GM12878 (cell line): Measurements from ENCODE around the gene MYCBPAP. TPM values are rescaled to one million over a fixed set of nuclear protein-coding genes. Genes with fewer than 3 reads are reported as not detected.

Experiments
- ATAC-seq: fragments of 200-7000 bp; cut with Tn5 transposase; 3 replicates; pipeline ENCODE4 v1.9.1; 2020; ENCODE audit warnings: mild to moderate bottlenecking, moderate library complexity
- BruUV-seq: library from RNA; stranded (reverse); fragments of 400-500 nt; replicated peaks from 2 replicates; lab custom pipeline; 2021; lab: Mats Ljungman, UMichigan
- CTCF ChIA-PET: fragments of 300-600 bp; sonication (Branson Sonifier 250); formaldehyde crosslinking; extraction: SDS; loops from one replicate; lab custom pipeline; 2021; ENCODE audit warnings: inconsistent platforms; lab: Yijun Ruan, JAX
- POLR2A ChIA-PET: fragments of 350-600 bp; formaldehyde crosslinking; extraction: SDS; loops from one replicate; lab custom pipeline; 2021; ENCODE audit warnings: inconsistent platforms; lab: Charles Lee
- RAD21 ChIA-PET: fragments of 300-600 bp; sonication (Branson Sonifier 250); formaldehyde crosslinking; loops from one replicate; lab custom pipeline; 2023; ENCODE audit warnings: antibody characterized with exemption; ENCODE audit not compliant: unreplicated experiment; lab: Charles Lee
- SMC1A ChIA-PET: fragments of 300-600 bp; sonication (Branson Sonifier 250); formaldehyde crosslinking; loops from one replicate; lab custom pipeline; 2023; ENCODE audit not compliant: unreplicated experiment, uncharacterized antibody; lab: Charles Lee
- DNase-seq: peaks from one replicate; pipeline ENCODE4 v3.0.0-alpha.2; 2011; ENCODE audit warnings: low read depth, low spot score
- FAIRE-seq: peaks from 3 replicates; lab custom pipeline; 2011; peaks lifted over from hg19 to GRCh38; lab: Jason Lieb, UNC
- H2AFZ ChIP-seq: 2 replicates; pipeline ENCODE4 v1.6.0; 2011; ENCODE audit warnings: low read depth, low read length, control low read depth; ENCODE audit not compliant: control insufficient read depth
- H3K27ac ChIP-seq: 2 replicates; pipeline ENCODE4 v1.5.1; 2011; ENCODE audit warnings: control low read depth; ENCODE audit not compliant: control insufficient read depth, insufficient read depth
- H3K27me3 ChIP-seq, 2 experiments: replicated peaks in 1 of 2; 2 replicates each; pipeline versions ENCODE4 v1.6.0 to v1.6.1; 2011; ENCODE audit warnings: low read length in 1 of 2; ENCODE audit not compliant: control insufficient read depth in 2 of 2, insufficient read depth in 2 of 2
- H3K36me3 ChIP-seq, 2 experiments: 2 replicates each; pipeline ENCODE4 v1.5.1; 2011; ENCODE audit warnings: low read length in 1 of 2; ENCODE audit not compliant: control insufficient read depth in 2 of 2, insufficient read depth in 2 of 2
- H3K4me1 ChIP-seq: 2 replicates; pipeline ENCODE4 v1.6.1; 2011; ENCODE audit warnings: mild to moderate bottlenecking, low read length, moderate library complexity, mixed read lengths; ENCODE audit not compliant: control insufficient read depth, insufficient read depth
- H3K4me2 ChIP-seq: 2 replicates; pipeline ENCODE4 v1.6.0; 2011; ENCODE audit warnings: control low read depth; ENCODE audit not compliant: control insufficient read depth, insufficient read depth
- H3K4me3 ChIP-seq: fragments of 200-600 bp; sonication (generic); 2 replicates; pipeline ENCODE4 v1.5.1; 2016
- H3K79me2 ChIP-seq: 2 replicates; pipeline ENCODE4 v1.6.0; 2011; ENCODE audit warnings: low read length; ENCODE audit not compliant: control insufficient read depth, insufficient read depth
- H3K9ac ChIP-seq: 2 replicates; pipeline ENCODE4 v1.8.0; 2011; ENCODE audit warnings: low read length, control low read depth, mixed read lengths; ENCODE audit not compliant: control insufficient read depth, insufficient read depth
- H3K9me3 ChIP-seq: replicated peaks from 3 replicates; pipeline ENCODE4 v1.5.1; 2011; ENCODE audit warnings: mild to moderate bottlenecking, low read length; ENCODE audit not compliant: control insufficient read depth, insufficient read depth
- H4K20me1 ChIP-seq: 2 replicates; pipeline ENCODE4 v1.6.0; 2011; ENCODE audit not compliant: control insufficient read depth, insufficient read depth
- EP300 ChIP-seq, 2 experiments: fragments of 150-350 bp in 1 of 2; IDR thresholded peaks; 2 replicates each; pipeline ENCODE4 v1.6.1; 2011 to 2012; ENCODE audit warnings: low read depth in 2 of 2, low read length in 2 of 2, borderline replicate concordance in 1 of 2, improper control_type of control experiment in 1 of 2, inconsistent platforms in 1 of 2; ENCODE audit not compliant: control insufficient read depth in 1 of 2
- LARP7 ChIP-seq: fragments of 450-650 bp; IDR thresholded peaks from 2 replicates; pipeline ENCODE4 v1.6.1; 2017; ENCODE audit warnings: mild to moderate bottlenecking
- MXI1 ChIP-seq: fragments of 150-350 bp; IDR thresholded peaks from 2 replicates; pipeline ENCODE4 v1.6.1; 2011; ENCODE audit warnings: low read depth, mild to moderate bottlenecking, inconsistent platforms, low read length, improper control_type of control experiment
- RAD51 ChIP-seq: fragments of 450-650 bp; IDR thresholded peaks from 2 replicates; pipeline ENCODE4 v1.6.1; 2016; ENCODE audit warnings: moderate library complexity, mild to moderate bottlenecking, inconsistent platforms
- SMARCA5 ChIP-seq: fragments of 450-650 bp; IDR thresholded peaks from 2 replicates; pipeline ENCODE4 v1.6.1; 2017; ENCODE audit warnings: mild to moderate bottlenecking
- SREBF2 ChIP-seq: IDR thresholded peaks from 2 replicates; pipeline ENCODE4 v1.6.1; 2012; ENCODE audit warnings: mild to moderate bottlenecking, low read length
- TAF1 ChIP-seq: IDR thresholded peaks from 2 replicates; pipeline ENCODE4 v1.6.1; 2011; ENCODE audit warnings: mild to moderate bottlenecking, low read depth, low read length, borderline replicate concordance
- ZNF217 ChIP-seq: fragments of 450-650 bp; IDR thresholded peaks from 2 replicates; pipeline ENCODE4 v1.6.1; 2017; ENCODE audit warnings: antibody characterized with exemption, mild to moderate bottlenecking
- ZNF592 ChIP-seq: fragments of 450-650 bp; IDR thresholded peaks from 2 replicates; pipeline ENCODE4 v1.6.1; 2017; ENCODE audit warnings: mild to moderate bottlenecking, moderate library complexity
- WGBS: methylation state at CpG from one replicate; pipeline ENCODE4 v1.1.6; 2016; ENCODE audit warnings: low lambda C conversion rate; ENCODE audit not compliant: insufficient replicate concordance, insufficient coverage; ENCODE audit errors: missing lambda C conversion rate; 5-methylcytosine and 5-hydroxymethylcytosine counted together
- in situ Hi-C: fragments of 300-500 bp; cut with MboI; formaldehyde crosslinking; loops from 9 replicates; pipeline ENCODE4 v1.14.3; 2018; ENCODE audit warnings: mixed read lengths
- intact Hi-C: fragments of 100-400 bp; cut with micrococcal nuclease; formaldehyde crosslinking; loops from one replicate; pipeline ENCODE4 v1.14.2; 2022; ENCODE audit not compliant: unreplicated experiment
- polyA plus RNA-seq, 11 experiments: library from polyadenylated mRNA; depleted of rRNA in 4 of 11; unstranded in 6 of 11; stranded (reverse) in 5 of 11; fragments of >200 nt; fragmentation: Nextera tagmentation in 4 of 11; fragmentation: Illumina TruSeq in 1 of 11; extraction: Ambion mirVana in 4 of 11; extraction: Trizol in 1 of 11; gene quantifications; 1 replicate in 1 of 11; 2 replicates in 10 of 11; pipeline versions ENCODE4 v1.2.1 to v1.2.3, GENCODE V29; 2011 to 2016; ENCODE audit warnings: inconsistent platforms in 2 of 11, missing spikeins in 2 of 11, low read depth in 1 of 11
- total RNA-seq, 4 experiments: library from RNA; depleted of rRNA in 3 of 4; stranded (reverse); fragments of >200 nt in 3 of 4; fragmentation: Illumina TruSeq in 1 of 4; extraction: Trizol in 1 of 4; gene quantifications; 2 replicates each; pipeline versions ENCODE4 v1.2.1 to v1.2.3, GENCODE V29; 2013 to 2021
- TF ChIP-seq, protein P1 (sequence below): fragments of 450-650 bp; IDR thresholded peaks from 2 replicates; pipeline ENCODE4 v1.6.1; 2016; ENCODE audit warnings: mild to moderate bottlenecking, moderate library complexity, borderline replicate concordance

The MYCBPAP gene
- total and polyA plus RNA-seq, 10 of the 15 experiments (the other 5 are each of a cell fraction or from before 2014, with no cell fraction given), result 0.23 to 2.7 (median 1.5) TPM

DNA sequence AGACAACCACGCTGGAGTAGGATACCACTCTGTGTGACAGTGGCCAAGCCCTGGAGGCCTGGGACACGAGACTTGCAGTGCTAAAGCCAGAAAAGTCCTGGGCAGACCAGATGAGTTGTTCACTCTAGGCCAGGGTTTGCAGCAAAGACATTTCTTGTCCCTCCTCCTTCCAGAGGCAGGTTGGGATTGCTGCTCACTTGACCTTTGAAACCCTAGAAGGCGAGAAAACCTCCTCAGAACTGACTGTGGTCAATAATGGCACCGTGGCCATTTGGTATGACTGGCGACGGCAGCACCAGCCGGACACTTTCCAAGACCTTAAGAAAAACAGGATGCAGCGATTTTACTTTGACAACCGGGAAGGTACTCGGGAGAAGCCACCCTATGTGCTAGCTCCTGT lies 14.5 kb downstream of the MYCBPAP start:
- in situ Hi-C loops (no loop called here), intact Hi-C loops (no loop called here)
- no peak overlapping the region for H3K27ac ChIP-seq
- no peaks in the 10 kb centered on the region for H4K20me1 ChIP-seq
- H3K4me3 ChIP-seq, result no peak overlapping the region
- peaks cover 0 to 1% of the 10 kb centered on the region in 2 experiments; a peak in 1 of 4 replicates for H3K27me3 ChIP-seq
- DNase-seq (no peak), ATAC-seq (no peak), FAIRE-seq (no peak)
- no TSS peak for BruUV-seq
- POLR2A ChIA-PET, result no interaction called here
- CTCF ChIA-PET, result no interaction called here
- no peak overlapping the region for H2AFZ ChIP-seq
- H3K36me3 ChIP-seq, result no peaks in the 10 kb centered on the region
- no peaks in the 10 kb centered on the region for H3K4me1 ChIP-seq
- SMC1A ChIA-PET, result no interaction called here
- no peak overlapping the region for H3K4me2 ChIP-seq
- H3K9ac ChIP-seq, result no peak overlapping the region
- 52% methylated on average over 10 of the region's 10 CpGs for WGBS
- H3K79me2 ChIP-seq, result no peaks in the 10 kb centered on the region
- TF ChIP-seq ZNF217 (no peak), LARP7 (no peak)
- no peaks in the 10 kb centered on the region for H3K9me3 ChIP-seq
- RAD21 ChIA-PET, result no interaction called here

- H3K4me3 ChIP-seq, result no peak overlapping the region
- ChIA-PET RAD21 (no interaction called here), SMC1A (no interaction called here), CTCF (interaction anchor here (0.6 kb wide), 1 partner anchor 104 kb away, joined by 3 read pairs; no protein-coding TSS in a partner anchor), POLR2A (no interaction called here)
- H4K20me1 ChIP-seq, result no peaks in the 10 kb centered on the region
- intact Hi-C loops, result no loop called here
- ATAC-seq (no peak), DNase-seq (no peak), FAIRE-seq (no peak)
- no TSS peak for BruUV-seq
- WGBS, result 44% methylated on average over 2 of the region's 2 CpGs
- no peaks in the 10 kb centered on the region for H3K4me1 ChIP-seq
- no peak overlapping the region for H3K27ac ChIP-seq
- no peak overlapping the region for H3K9ac ChIP-seq
- H3K9me3 ChIP-seq, result no peaks in the 10 kb centered on the region
- H3K36me3 ChIP-seq, result no peaks in the 10 kb centered on the region
- no peaks in the 10 kb centered on the region for H3K79me2 ChIP-seq
- in situ Hi-C loops, result no loop called here
- peaks cover 0 to 1% of the 10 kb centered on the region in 2 experiments; a peak in 1 of 4 replicates for H3K27me3 ChIP-seq
- H2AFZ ChIP-seq, result no peak overlapping the region
- H3K4me2 ChIP-seq, result no peak overlapping the region
- TF ChIP-seq SREBF2 (no peak), TAF1 (no peak), ZNF592 (no peak), SMARCA5 (no peak), EP300 (IDR thresholded peaks at IDR 0.05; ENCODE audit: borderline replicate concordance in 1 of 2, control insufficient read depth in 1 of 2, low read depth in 2 of 2, low read length in 2 of 2) (no peak), RAD51 (no peak), MXI1 (no peak)
- TF ChIP-seq, protein P1, sequence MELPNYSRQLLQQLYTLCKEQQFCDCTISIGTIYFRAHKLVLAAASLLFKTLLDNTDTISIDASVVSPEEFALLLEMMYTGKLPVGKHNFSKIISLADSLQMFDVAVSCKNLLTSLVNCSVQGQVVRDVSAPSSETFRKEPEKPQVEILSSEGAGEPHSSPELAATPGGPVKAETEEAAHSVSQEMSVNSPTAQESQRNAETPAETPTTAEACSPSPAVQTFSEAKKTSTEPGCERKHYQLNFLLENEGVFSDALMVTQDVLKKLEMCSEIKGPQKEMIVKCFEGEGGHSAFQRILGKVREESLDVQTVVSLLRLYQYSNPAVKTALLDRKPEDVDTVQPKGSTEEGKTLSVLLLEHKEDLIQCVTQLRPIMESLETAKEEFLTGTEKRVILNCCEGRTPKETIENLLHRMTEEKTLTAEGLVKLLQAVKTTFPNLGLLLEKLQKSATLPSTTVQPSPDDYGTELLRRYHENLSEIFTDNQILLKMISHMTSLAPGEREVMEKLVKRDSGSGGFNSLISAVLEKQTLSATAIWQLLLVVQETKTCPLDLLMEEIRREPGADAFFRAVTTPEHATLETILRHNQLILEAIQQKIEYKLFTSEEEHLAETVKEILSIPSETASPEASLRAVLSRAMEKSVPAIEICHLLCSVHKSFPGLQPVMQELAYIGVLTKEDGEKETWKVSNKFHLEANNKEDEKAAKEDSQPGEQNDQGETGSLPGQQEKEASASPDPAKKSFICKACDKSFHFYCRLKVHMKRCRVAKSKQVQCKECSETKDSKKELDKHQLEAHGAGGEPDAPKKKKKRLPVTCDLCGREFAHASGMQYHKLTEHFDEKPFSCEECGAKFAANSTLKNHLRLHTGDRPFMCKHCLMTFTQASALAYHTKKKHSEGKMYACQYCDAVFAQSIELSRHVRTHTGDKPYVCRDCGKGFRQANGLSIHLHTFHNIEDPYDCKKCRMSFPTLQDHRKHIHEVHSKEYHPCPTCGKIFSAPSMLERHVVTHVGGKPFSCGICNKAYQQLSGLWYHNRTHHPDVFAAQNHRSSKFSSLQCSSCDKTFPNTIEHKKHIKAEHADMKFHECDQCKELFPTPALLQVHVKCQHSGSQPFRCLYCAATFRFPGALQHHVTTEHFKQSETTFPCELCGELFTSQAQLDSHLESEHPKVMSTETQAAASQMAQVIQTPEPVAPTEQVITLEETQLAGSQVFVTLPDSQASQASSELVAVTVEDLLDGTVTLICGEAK, result no peak
Observed at GRCh38 chr17:50523208-50523607, 15.0 kb downstream of the MYCBPAP start.
